ENCODE measurements around the gene NCOA4.
A peak's percentile ranks its signal among the peaks of the same experiment; 100 is the strongest.
"Not testable (repeated sequence)": the region's sequence is repeated elsewhere in the genome, so short reads cannot be mapped to it uniquely, and the experiment has no call there.

Gene NCOA4

GRCh38 chr10:46014683-46015405 is 15.6 kb downstream of the NCOA4 start:
- H3K4me3 ChIP-seq (ENCODE audit: low read length) = no peak overlapping the region
- DNase-seq (ENCODE audit: low read depth) = no peak
- TF ChIP-seq CTCF (conservative IDR thresholded peaks at IDR 0.05; ENCODE audit: low read depth, low read length) = no peak

GRCh38 chr10:46014206-46014605 is 16.2 kb downstream of the NCOA4 start:
- no peak for TF ChIP-seq CTCF (conservative IDR thresholded peaks at IDR 0.05; ENCODE audit: low read depth, low read length)
- H3K4me3 ChIP-seq (ENCODE audit: low read length) = no peak overlapping the region
- no peak for DNase-seq (ENCODE audit: low read depth)

- no peak overlapping the region for H3K4me3 ChIP-seq (ENCODE audit: low read length)
- DNase-seq (ENCODE audit: low read depth) = no peak
- no peak for TF ChIP-seq CTCF (conservative IDR thresholded peaks at IDR 0.05; ENCODE audit: low read depth, low read length)
Observed at GRCh38 chr10:46012746-46013145, 17.7 kb downstream of the NCOA4 start.

DNA sequence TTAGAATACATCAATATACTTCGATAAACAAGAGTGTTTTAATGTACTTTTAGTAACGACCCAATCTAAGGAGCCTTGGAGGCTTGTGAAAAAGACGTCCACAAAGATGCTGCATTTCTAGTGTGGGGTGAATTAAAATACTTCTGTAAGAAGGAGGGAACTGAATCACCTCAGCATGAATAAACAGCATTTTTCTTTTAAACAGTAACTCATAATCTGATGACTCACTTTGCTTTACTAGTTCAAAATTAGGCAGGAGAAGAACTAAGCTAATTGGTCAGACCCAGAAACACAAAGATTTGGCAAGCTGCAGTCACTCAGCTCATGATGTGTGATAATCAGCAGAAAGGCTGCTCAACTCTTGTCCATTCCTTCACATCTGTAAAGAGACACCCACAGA is 24.2 kb downstream of the NCOA4 start:
- H3K4me3 ChIP-seq (ENCODE audit: low read length) = no peak overlapping the region
- DNase-seq (ENCODE audit: low read depth) = peak; percentile 26
- TF ChIP-seq CTCF (conservative IDR thresholded peaks at IDR 0.05; ENCODE audit: low read depth, low read length) = no peak

DNA sequence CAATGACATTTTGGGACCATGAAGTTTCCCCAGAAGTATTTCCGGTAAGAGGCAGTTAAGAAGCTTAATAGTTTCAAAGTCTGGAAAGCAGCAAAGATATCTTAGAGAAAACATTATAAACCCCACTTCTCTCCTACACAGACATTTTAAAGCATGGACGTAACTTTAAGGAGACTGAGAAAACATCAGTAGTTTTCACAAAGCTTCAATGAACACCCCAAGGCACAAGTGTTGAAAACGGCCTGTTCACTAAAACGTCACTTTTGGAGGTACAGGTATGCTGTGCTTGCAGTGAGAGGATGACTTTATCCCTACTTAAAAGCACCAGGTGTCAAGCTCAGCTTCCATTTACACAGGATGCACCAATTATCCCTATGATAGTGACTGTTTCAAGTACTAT is 25.0 kb downstream of the NCOA4 start:
- no peak for DNase-seq (ENCODE audit: low read depth)
- no peak overlapping the region for H3K4me3 ChIP-seq (ENCODE audit: low read length)
- TF ChIP-seq CTCF (conservative IDR thresholded peaks at IDR 0.05; ENCODE audit: low read depth, low read length) = no peak

- no peak for TF ChIP-seq CTCF (conservative IDR thresholded peaks at IDR 0.05; ENCODE audit: low read depth, low read length)
- no peak overlapping the region for H3K4me3 ChIP-seq (ENCODE audit: low read length)
- DNase-seq (ENCODE audit: low read depth) = no peak
Observed at GRCh38 chr10:46004963-46005362, 25.5 kb downstream of the NCOA4 start.

DNA sequence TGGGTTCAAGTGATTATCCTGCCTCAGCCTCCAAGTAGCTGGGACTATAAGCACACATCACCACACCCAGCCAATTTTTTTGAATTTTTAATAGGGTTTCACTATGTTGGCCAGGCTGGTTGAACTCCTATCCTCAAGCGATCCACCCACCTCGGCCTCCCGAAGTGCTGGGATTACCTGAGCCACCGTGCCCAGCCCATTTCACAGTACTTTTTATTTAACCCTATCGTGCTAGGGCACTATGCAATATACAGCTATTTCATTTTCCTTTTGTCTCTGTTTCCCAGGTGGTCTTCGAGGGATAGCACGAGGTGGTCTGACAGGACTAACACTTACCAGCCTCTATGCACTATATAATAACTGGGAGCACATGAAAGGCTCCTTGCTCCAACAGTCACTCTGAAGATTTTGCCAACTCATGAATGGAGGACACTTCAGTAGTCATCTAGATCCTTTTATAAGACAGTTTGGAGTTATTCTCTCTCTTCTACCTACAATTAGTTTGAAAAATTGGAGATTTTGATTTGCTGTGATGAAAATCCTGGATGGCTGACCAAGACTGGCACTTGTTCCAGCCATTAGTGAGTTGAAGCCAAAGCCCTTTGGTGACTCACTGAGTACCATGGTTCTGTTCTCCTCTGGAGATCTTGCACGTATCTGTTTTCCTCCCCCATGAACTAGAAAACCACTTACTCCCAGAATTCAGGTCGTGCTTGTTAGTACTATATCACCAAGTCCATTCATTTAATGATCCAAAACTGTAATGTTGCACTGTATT is 27.3 kb downstream of the NCOA4 start:
- DNase-seq (ENCODE audit: low read depth) = no peak
- H3K4me3 ChIP-seq (ENCODE audit: low read length) = no peak overlapping the region
- TF ChIP-seq CTCF (conservative IDR thresholded peaks at IDR 0.05; ENCODE audit: low read depth, low read length) = no peak

- H3K4me3 ChIP-seq (ENCODE audit: low read length); DNase-seq (ENCODE audit: low read depth): not testable (repeated sequence)
Observed at GRCh38 chr10:46002189-46002687, 28.2 kb downstream of the NCOA4 start.

All from retinal pigment epithelial cell (primary cell).